ENCODE data around the gene KDM2A.
A peak's percentile ranks its signal among the peaks of the same experiment; 100 is the strongest.

The KDM2A gene

GRCh38 chr11:67262731-67263675 is 143.9 kb downstream of the KDM2A start:
- peak; percentile 17 to 84 for DNase-seq

- DNase-seq: no peak
Observed at GRCh38 chr11:67264260-67264659, 145.2 kb downstream of the KDM2A start.

- DNase-seq: no peak
Observed at GRCh38 chr11:67264877-67265632, 146.0 kb downstream of the KDM2A start.

GRCh38 chr11:67265633-67266448 is 146.8 kb downstream of the KDM2A start:
- peak in 1 of 2 experiments; percentile 70 for DNase-seq

- DNase-seq: peak in 1 of 2 experiments; percentile 67
Observed at GRCh38 chr11:67266449-67267187, 147.6 kb downstream of the KDM2A start, which contains the start of gene GRK2. Gene GRK2 (plus strand): TSS chr11:67266473. CDS start chr11:67266700, 227 bp downstream.

- DNase-seq: no peak
Observed at GRCh38 chr11:67267188-67268080, 148.4 kb downstream of the KDM2A start.

- no peak for DNase-seq
Observed at GRCh38 chr11:67268081-67268961, 149.3 kb downstream of the KDM2A start.

GRCh38 chr11:67268962-67269268 is 149.9 kb downstream of the KDM2A start:
- DNase-seq: no peak

- peak; percentile 79 to 94 for DNase-seq
Observed at GRCh38 chr11:67269401-67270255, 150.6 kb downstream of the KDM2A start.

GRCh38 chr11:67270256-67271204 is 151.5 kb downstream of the KDM2A start:
- DNase-seq: no peak

GRCh38 chr11:67271205-67271540 is 152.1 kb downstream of the KDM2A start:
- no peak for DNase-seq

GRCh38 chr11:67271541-67272284 is 152.7 kb downstream of the KDM2A start:
- DNase-seq: no peak

GRCh38 chr11:67272327-67273259 is 153.5 kb downstream of the KDM2A start:
- DNase-seq: no peak

GRCh38 chr11:67273260-67273990 is 154.4 kb downstream of the KDM2A start:
- DNase-seq: no peak
